ENCODE results near the gene PNLIPRP2. TPM values are rescaled to one million over a fixed set of nuclear protein-coding genes. Genes with fewer than 3 reads are reported as not detected.

Gene PNLIPRP2
- total RNA-seq, 6 experiments from 2014 or later, result not detected

DNA sequence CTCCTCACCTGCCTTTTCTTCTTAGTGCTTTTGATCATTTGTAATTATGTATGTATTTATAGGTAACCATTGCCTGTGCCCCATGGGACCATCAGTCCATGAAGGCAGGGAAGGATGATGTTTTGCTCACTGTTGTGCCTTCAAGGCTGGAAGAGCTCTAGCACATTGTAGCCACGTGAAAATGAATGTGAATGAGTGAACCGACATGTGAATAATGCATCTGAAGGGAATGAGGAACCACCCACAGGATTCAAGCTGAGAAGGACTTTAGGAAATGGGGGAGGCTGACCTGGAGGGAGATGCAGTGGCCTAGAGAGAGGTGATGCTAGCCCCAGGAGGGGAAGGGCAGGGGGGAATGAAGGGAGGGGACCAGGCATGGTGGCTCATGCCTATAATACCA is 6.0 kb upstream of the PNLIPRP2 start:
- no peaks in the 10 kb centered on the region; the same call in 1 of the 2 replicates for H3K27me3 Mint-ChIP-seq (ENCODE audit: insufficient read depth)
- no peaks in the 10 kb centered on the region for H3K4me1 Mint-ChIP-seq (ENCODE audit: low read depth)
- no peak overlapping the region for H3K4me3 Mint-ChIP-seq
- no peak overlapping the region for H3K27ac Mint-ChIP-seq
- peaks cover 10% of the 10 kb centered on the region; the same call in 1 of the 2 replicates for H3K9me3 Mint-ChIP-seq
- TF ChIP-seq, protein P1, sequence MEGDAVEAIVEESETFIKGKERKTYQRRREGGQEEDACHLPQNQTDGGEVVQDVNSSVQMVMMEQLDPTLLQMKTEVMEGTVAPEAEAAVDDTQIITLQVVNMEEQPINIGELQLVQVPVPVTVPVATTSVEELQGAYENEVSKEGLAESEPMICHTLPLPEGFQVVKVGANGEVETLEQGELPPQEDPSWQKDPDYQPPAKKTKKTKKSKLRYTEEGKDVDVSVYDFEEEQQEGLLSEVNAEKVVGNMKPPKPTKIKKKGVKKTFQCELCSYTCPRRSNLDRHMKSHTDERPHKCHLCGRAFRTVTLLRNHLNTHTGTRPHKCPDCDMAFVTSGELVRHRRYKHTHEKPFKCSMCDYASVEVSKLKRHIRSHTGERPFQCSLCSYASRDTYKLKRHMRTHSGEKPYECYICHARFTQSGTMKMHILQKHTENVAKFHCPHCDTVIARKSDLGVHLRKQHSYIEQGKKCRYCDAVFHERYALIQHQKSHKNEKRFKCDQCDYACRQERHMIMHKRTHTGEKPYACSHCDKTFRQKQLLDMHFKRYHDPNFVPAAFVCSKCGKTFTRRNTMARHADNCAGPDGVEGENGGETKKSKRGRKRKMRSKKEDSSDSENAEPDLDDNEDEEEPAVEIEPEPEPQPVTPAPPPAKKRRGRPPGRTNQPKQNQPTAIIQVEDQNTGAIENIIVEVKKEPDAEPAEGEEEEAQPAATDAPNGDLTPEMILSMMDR (IDR thresholded peaks at IDR 0.05), result no peak
- DNase-seq, result no peak
- no peaks in the 10 kb centered on the region for H3K36me3 Mint-ChIP-seq (ENCODE audit: low read depth)

DNA sequence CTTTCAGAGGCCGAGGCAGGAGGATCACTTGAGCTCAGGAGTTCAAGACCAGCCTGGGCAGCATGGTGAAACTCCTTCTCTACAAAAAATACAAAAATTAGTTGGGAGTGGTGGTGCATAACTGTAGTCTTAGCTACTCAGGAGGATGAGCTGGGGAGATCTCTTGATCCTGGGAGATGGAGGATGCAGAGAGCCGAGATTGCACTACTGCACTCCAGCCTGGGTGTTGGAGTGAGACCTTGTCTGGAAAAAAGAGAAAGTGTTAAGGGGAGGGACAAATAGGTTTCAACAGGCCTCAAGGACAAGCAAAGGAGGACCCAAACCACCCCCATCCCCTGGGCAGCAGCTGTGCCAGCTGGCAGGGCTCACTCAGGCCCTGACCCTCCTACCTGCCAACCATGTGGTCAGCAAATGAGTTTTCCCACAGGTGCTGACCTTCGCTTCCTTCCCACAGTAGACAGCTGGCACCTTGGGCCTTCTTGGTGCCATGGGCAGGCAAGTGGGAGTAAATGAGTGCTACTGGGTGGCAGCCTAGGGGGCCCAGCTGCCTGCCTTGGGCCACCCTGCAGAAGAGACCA is 5.5 kb upstream of the PNLIPRP2 start:
- no peak overlapping the region for H3K4me3 Mint-ChIP-seq
- H3K27me3 Mint-ChIP-seq (ENCODE audit: insufficient read depth), result no peaks in the 10 kb centered on the region; the same call in 1 of the 2 replicates
- DNase-seq, result no peak
- H3K4me1 Mint-ChIP-seq (ENCODE audit: low read depth), result no peaks in the 10 kb centered on the region
- TF ChIP-seq, protein P1 (IDR thresholded peaks at IDR 0.05), result no peak
- no peaks in the 10 kb centered on the region for H3K36me3 Mint-ChIP-seq (ENCODE audit: low read depth)
- H3K27ac Mint-ChIP-seq, result no peak overlapping the region
- peaks cover 7% of the 10 kb centered on the region; the same call in 1 of the 2 replicates for H3K9me3 Mint-ChIP-seq

DNA sequence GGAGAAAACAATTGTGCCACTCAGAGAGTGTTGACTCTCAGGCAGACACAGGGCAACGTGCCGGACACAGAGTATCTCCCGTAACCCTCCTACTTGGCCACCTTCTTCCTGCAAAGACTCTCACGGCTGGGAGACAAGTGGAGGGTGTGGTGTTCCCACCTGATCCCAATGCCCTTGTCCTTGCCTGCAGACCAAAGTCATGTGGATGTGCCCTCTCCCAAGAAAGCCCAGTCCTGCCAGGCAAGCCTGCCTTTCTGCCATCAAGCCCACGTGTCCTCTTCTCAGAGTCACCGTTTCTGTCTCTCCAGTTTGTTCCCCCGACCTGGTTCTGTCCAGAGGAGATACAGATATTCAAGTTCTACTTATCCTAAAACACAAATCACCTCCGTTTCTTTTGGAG is 723 bp downstream of the PNLIPRP2 start:
- no peak for DNase-seq
- H3K36me3 Mint-ChIP-seq (ENCODE audit: low read depth), result no peaks in the 10 kb centered on the region
- no peaks in the 10 kb centered on the region; the same call in 1 of the 2 replicates for H3K9me3 Mint-ChIP-seq
- H3K4me3 Mint-ChIP-seq, result no peak overlapping the region
- no peak overlapping the region for H3K27ac Mint-ChIP-seq
- TF ChIP-seq, protein P1 (IDR thresholded peaks at IDR 0.05), result no peak
- H3K4me1 Mint-ChIP-seq (ENCODE audit: low read depth), result no peaks in the 10 kb centered on the region
- H3K27me3 Mint-ChIP-seq (ENCODE audit: insufficient read depth), result peaks cover 7% of the 10 kb centered on the region

DNA sequence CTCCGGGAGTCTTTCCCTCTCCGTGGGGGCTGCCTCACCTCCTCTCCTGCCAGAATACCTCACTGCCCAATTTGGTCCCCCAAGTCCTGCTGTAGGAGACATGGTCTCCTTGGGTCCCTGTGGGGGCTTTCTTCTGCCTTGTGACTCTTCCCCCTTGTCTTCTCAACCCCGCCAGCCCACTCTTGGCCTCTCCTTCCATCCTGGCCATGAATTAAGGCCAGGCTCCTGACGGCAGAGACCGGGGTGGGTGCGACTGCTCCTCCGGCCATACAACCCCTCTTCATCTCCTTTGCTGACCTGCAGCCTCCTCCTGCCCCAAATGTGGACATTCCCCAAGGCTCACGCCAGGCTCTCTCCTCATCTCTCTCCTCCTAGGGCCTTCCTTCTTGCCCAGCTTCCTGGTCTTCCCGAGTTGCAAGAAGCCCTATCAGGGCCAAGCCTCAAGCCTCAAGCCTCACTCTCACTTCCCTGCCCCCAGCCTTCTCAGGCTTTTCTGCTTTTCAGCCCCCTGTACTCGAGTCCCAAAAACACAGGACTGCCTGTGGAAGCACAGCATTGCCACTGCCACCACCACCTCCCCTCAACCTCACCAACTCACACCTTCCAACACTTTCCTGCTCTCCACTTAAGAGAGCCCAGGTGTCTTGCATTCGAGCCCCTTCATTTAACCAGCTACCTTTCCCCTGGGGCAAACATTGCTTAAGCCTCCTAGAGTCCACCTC is 1.3 kb downstream of the PNLIPRP2 start:
- no peaks in the 10 kb centered on the region; the same call in 1 of the 2 replicates for H3K9me3 Mint-ChIP-seq
- H3K27ac Mint-ChIP-seq, result no peak overlapping the region
- DNase-seq, result no peak
- no peaks in the 10 kb centered on the region for H3K36me3 Mint-ChIP-seq (ENCODE audit: low read depth)
- H3K4me1 Mint-ChIP-seq (ENCODE audit: low read depth), result no peaks in the 10 kb centered on the region
- peaks cover 12% of the 10 kb centered on the region for H3K27me3 Mint-ChIP-seq (ENCODE audit: insufficient read depth)
- TF ChIP-seq, protein P1 (IDR thresholded peaks at IDR 0.05), result no peak
- no peak overlapping the region for H3K4me3 Mint-ChIP-seq

DNA sequence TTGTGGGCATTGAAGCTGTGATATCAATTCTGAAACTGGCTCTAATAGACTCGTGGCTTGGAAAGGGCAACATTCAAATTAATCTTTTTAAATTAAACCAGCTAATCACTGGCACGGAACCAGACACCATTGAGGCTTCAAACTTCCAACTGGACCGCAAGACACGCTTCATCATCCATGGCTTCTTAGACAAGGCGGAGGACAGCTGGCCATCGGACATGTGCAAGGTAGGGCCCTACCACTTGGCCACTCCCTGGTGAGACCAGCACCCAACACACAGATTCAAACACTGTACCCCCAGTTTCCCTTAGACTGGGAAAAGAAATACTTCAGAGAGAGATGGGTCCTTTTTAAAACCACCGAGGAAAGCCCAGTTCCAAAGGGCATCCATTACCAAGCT is 5.1 kb downstream of the PNLIPRP2 start:
- TF ChIP-seq, protein P1 (IDR thresholded peaks at IDR 0.05), result no peak
- H3K4me1 Mint-ChIP-seq (ENCODE audit: low read depth), result no peaks in the 10 kb centered on the region

More for the DNA sequence above, 5.1 kb downstream of the PNLIPRP2 start:
- Mint-ChIP-seq H3K27me3 (ENCODE audit: insufficient read depth) (peaks cover 15% of the 10 kb centered on the region), H3K36me3 (ENCODE audit: low read depth) (no peaks in the 10 kb centered on the region), H3K4me3 (no peak overlapping the region), H3K27ac (no peak overlapping the region), H3K9me3 (no peaks in the 10 kb centered on the region; the same call in 1 of the 2 replicates)
- DNase-seq, result no peak
